ENCODE data around the gene KCNJ6. TPM values are rescaled to one million over a fixed set of nuclear protein-coding genes. Genes with fewer than 3 reads are reported as not detected.

KCNJ6 gene
- total RNA-seq, 1 experiment from 2014 or later, result not detected

DNA sequence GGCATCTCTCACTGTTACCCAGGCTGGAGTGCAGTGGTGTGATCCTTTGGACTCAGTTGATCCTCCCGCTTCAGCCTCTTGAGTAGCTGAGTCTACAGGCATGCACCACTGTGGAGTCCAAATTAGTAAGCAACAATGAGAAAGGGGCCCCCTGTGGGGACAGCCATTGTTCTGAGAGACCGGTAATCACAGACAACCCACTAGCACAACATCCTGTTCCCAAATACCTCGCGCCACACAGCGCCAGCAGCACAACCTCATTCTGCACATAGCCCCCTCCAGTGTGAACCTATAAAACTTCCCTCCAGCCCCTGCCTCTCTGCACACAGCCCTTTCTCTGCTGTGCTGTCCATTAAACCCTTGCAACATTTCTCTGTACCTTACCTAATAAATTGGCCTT is 323.2 kb downstream of the KCNJ6 start:
- Histone ChIP-seq H3K4me2 (ENCODE audit: low read length) (no peak overlapping the region), H3K36me3 (ENCODE audit: control insufficient read depth in 1 of 2, insufficient read depth in 2 of 2, low read length in 2 of 2) (no peaks in the 10 kb centered on the region), H3K27me3 (ENCODE audit: insufficient read depth, low read length) (no peaks in the 10 kb centered on the region; the same call in 1 of the 2 replicates), H3K79me2 (ENCODE audit: insufficient read depth, low read length) (no peaks in the 10 kb centered on the region), H3K4me1 (ENCODE audit: control insufficient read depth in 1 of 2, insufficient read depth in 2 of 2, low read length in 2 of 2) (no peaks in the 10 kb centered on the region), H2AFZ (ENCODE audit: low read depth, low read length, poor library complexity, severe bottlenecking) (no peak overlapping the region), H4K20me1 (ENCODE audit: insufficient read depth) (no peaks in the 10 kb centered on the region), H3K9ac (ENCODE audit: low read length) (no peak overlapping the region), H3K4me3 (replicated peaks in 1 of 2; ENCODE audit: low read depth in 1 of 2, low read length in 2 of 2) (no peak overlapping the region), H3K9me2 (ENCODE audit: insufficient read depth) (no peaks in the 10 kb centered on the region), H3K27ac (ENCODE audit: low read depth, low read length) (no peak overlapping the region), H3K9me3 (ENCODE audit: control insufficient read depth in 1 of 2, insufficient read depth in 1 of 2, low read depth in 1 of 2, low read length in 2 of 2) (no peaks in the 10 kb centered on the region)
- ATAC-seq (no peak), DNase-seq (ENCODE audit: low read depth, low spot score) (no peak)
- no TSS peak for BruUV-seq (replicated peaks)
- TF ChIP-seq CEBPB (IDR thresholded peaks at IDR 0.05; ENCODE audit: low read depth), result no peak
- no peak for TF ChIP-seq RAD21 (IDR thresholded peaks at IDR 0.05; ENCODE audit: low read depth)
- TF ChIP-seq, protein P1, sequence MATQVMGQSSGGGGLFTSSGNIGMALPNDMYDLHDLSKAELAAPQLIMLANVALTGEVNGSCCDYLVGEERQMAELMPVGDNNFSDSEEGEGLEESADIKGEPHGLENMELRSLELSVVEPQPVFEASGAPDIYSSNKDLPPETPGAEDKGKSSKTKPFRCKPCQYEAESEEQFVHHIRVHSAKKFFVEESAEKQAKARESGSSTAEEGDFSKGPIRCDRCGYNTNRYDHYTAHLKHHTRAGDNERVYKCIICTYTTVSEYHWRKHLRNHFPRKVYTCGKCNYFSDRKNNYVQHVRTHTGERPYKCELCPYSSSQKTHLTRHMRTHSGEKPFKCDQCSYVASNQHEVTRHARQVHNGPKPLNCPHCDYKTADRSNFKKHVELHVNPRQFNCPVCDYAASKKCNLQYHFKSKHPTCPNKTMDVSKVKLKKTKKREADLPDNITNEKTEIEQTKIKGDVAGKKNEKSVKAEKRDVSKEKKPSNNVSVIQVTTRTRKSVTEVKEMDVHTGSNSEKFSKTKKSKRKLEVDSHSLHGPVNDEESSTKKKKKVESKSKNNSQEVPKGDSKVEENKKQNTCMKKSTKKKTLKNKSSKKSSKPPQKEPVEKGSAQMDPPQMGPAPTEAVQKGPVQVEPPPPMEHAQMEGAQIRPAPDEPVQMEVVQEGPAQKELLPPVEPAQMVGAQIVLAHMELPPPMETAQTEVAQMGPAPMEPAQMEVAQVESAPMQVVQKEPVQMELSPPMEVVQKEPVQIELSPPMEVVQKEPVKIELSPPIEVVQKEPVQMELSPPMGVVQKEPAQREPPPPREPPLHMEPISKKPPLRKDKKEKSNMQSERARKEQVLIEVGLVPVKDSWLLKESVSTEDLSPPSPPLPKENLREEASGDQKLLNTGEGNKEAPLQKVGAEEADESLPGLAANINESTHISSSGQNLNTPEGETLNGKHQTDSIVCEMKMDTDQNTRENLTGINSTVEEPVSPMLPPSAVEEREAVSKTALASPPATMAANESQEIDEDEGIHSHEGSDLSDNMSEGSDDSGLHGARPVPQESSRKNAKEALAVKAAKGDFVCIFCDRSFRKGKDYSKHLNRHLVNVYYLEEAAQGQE (IDR thresholded peaks at IDR 0.05; ENCODE audit: low read depth), result no peak
- no peak for TF ChIP-seq EGR1 (IDR thresholded peaks at IDR 0.05; ENCODE audit: low read depth)
- TF ChIP-seq SP1 (IDR thresholded peaks at IDR 0.05; ENCODE audit: low read depth), result no peak
- no peak for TF ChIP-seq TCF7L2 (IDR thresholded peaks at IDR 0.05; ENCODE audit: borderline replicate concordance, extremely low read depth, insufficient read depth, insufficient read length)
- no peak for TF ChIP-seq ELF1 (IDR thresholded peaks at IDR 0.05; ENCODE audit: borderline replicate concordance, low read depth)
- TF ChIP-seq, protein P2, sequence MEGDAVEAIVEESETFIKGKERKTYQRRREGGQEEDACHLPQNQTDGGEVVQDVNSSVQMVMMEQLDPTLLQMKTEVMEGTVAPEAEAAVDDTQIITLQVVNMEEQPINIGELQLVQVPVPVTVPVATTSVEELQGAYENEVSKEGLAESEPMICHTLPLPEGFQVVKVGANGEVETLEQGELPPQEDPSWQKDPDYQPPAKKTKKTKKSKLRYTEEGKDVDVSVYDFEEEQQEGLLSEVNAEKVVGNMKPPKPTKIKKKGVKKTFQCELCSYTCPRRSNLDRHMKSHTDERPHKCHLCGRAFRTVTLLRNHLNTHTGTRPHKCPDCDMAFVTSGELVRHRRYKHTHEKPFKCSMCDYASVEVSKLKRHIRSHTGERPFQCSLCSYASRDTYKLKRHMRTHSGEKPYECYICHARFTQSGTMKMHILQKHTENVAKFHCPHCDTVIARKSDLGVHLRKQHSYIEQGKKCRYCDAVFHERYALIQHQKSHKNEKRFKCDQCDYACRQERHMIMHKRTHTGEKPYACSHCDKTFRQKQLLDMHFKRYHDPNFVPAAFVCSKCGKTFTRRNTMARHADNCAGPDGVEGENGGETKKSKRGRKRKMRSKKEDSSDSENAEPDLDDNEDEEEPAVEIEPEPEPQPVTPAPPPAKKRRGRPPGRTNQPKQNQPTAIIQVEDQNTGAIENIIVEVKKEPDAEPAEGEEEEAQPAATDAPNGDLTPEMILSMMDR (IDR thresholded peaks at IDR 0.05 in 2 of 3, conservative IDR thresholded peaks at IDR 0.05 in 1 of 3; ENCODE audit: borderline replicate concordance in 1 of 3, insufficient read depth in 1 of 3, low read depth in 2 of 3, low read length in 2 of 3), result no peak
- no peak for TF ChIP-seq ZNF274 (IDR thresholded peaks at IDR 0.05; ENCODE audit: low read depth, low read length)
- TF ChIP-seq, protein P3, sequence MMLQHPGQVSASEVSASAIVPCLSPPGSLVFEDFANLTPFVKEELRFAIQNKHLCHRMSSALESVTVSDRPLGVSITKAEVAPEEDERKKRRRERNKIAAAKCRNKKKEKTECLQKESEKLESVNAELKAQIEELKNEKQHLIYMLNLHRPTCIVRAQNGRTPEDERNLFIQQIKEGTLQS (IDR thresholded peaks at IDR 0.05), result no peak
- no peak for TF ChIP-seq SRF (IDR thresholded peaks at IDR 0.05; ENCODE audit: low read depth)
- no peak for TF ChIP-seq POLR2A (IDR thresholded peaks at IDR 0.05; ENCODE audit: borderline replicate concordance, extremely low read depth, insufficient read depth, insufficient read length)
- TF ChIP-seq, protein P4, sequence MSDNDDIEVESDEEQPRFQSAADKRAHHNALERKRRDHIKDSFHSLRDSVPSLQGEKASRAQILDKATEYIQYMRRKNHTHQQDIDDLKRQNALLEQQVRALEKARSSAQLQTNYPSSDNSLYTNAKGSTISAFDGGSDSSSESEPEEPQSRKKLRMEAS (IDR thresholded peaks at IDR 0.05), result no peak
- ChIA-PET POLR2A (no interaction called here), RAD21 (ENCODE audit: low non-redundant PET in 1 of 2, low total read pairs in 2 of 2, uncharacterized antibody in 2 of 2, unreplicated experiment in 2 of 2) (no interaction called here), CTCF (no interaction called here)
- intact Hi-C loops (cut with micrococcal nuclease), result no loop called here

All from HCT116 (cell line).